NOMO-1 treated with DMSO at 0.1 percent for 48 hours (cell line): ENCODE data around the gene SNX13.
"Not testable (repeated sequence)": the region's sequence is repeated elsewhere in the genome, so short reads cannot be mapped to it uniquely, and the experiment has no call there.

Experiments
- DNase-seq: peaks from one replicate; lab custom pipeline; 2025; ENCODE audit not compliant: unreplicated experiment; lab: John Stamatoyannopoulos, UW

Gene SNX13

GRCh38 chr7:17849504-17849903 lies 90.8 kb downstream of the SNX13 start:
- DNase-seq, result no peak

DNA sequence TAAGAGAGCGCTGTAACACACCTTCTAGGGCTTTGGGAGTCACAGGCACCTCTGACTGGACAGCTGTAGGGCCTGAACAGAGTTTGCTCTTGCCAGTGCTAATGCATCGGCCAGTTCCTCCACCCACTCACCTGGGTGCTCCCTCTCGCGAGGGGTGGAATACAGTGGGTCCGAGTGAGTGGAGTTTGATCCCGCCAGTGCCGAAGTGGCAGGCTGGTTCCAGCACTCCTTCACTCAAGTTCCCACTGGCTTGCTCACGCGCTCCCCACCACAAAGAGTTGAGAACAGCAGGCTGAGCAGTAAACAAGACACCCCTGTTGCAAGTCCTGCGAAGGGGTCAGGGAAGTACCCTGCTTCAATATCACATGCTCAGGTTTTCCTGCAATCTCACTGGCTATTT lies 91.8 kb downstream of the SNX13 start:
- no peak for DNase-seq

DNA sequence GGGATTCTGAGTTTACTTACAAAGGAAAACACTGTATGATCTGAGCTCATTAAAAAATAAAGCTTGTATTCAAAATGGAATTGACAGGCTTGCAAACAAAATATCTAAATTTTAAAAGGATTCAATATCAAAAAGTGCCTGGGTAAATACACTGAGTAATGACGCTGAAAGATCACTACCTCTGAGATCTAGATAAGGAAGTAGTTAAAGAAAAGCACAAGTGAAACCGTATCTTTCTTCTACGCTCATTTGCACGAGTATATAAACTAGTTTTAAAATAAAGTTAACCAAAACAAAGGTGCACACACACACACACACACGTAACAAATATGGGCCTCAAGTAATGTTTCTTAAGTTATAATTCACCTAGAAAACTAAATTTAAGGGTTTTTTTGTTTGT lies 93.4 kb downstream of the SNX13 start:
- peak; percentile 76 for DNase-seq

DNA sequence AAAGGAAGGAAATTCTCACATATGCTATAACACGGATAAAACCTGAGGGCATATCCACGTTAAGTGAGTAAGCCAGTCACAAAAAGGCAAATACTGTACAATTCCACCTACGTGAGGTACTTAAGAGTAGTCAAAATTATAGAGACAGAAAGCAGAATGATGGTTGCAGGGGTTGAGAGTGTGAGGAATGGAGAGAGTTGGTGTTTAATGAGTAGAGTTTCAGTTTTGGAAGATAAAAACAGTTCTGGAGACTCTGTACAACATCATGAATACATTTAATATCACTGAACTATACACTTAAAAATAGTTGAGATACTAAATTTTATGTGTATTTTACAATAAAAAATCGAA lies 95.1 kb downstream of the SNX13 start:
- DNase-seq, result no peak

DNA sequence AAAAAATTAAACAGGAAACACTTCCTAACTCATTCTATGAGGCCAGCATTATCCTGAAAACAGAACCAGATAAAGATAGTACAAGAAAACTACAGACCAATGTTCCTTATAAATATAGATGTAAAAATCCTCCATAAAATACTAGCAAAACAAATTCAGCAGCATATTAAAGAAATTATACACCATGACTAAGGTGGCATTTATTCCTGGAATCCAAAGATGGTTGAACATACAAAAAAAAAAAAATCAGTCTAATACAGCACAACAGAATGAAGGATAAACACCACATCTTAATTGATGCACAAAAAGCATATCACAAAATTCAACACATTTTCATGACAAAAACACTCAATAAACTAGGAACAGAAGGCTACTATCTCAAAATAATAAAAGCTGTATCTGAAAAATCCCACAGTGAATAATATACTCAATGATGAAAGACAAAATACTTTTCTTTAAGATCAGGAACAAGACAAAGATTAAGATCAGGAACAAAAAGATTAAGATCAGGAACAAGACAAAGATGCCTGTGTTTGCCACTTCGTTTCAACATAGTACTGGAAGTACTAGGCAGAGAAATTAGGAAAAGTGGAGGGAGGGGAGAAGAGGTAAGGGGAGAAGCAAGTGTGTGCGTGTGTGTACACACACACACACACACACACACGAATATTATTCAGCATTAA lies 95.6 kb downstream of the SNX13 start:
- no peak for DNase-seq

DNA sequence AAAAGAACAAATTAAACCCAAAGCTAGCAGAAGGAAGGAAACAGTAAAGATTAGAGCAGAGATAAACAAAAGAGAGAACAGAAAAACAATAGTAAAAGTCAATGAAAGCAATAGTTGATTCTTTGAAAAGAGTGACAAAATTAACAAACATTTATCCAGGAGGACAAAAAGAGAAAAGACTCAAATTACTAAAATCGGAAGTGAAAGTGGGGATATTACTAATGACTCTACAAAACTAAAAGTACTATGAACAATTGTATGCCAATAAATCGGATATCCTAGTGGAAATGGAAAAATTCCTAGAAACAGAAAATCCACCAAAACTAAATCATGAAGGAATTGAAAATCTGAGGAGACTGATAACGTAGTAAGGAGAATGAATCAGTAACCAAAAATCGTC lies 96.3 kb downstream of the SNX13 start:
- peak; percentile 10 for DNase-seq

- DNase-seq, result no peak
These were observed 97.3 kb downstream of the SNX13 start for GRCh38 chr7:17843041-17843440.

- DNase-seq, result no peak
These were observed 107.4 kb downstream of the SNX13 start for GRCh38 chr7:17832820-17833355.

GRCh38 chr7:17832242-17832641 lies 108.1 kb downstream of the SNX13 start:
- DNase-seq, result no peak

DNA sequence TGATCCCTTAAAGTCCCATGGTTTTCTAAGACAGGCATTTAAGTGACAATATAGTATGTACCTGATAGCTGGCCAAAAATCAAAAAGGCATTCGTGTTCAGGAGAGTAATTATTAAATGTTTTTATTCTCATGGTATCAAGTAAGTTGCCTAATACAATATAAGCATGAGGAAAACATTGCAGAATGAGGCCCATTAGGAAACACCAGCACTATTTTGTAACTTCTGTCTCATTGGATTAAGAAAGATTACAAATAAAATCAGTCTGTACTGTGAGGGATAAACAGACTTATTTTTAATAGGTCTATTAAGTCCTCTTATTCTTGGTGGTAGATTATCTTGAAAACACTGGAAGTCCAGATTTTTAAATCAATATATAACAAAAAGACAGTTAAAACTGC lies 110.1 kb downstream of the SNX13 start:
- peak; percentile 29 for DNase-seq

DNA sequence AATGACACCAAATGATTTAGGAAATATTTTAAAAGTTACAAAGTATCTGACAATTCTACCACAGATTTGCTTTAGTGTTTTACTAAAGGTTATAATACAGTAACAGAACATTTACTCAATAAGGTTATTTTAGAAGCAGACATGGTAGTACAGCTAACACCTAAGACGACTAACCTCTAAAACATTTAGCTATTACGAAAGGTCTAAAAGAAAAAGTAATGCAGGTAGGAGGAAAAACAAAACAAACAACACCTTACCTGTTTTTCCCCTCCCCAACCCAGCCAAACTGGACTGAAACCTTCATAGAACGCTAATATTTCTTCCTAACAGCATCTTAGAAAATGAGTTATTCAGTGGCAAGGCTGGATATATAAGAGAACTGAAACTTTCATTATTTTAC lies 111.3 kb downstream of the SNX13 start:
- no peak for DNase-seq

- DNase-seq, result no peak
These were observed 117.6 kb downstream of the SNX13 start for GRCh38 chr7:17822547-17823173.

- DNase-seq, result no peak
These were observed 123.4 kb downstream of the SNX13 start for GRCh38 chr7:17816903-17817302.

GRCh38 chr7:17815318-17815717 lies 125.0 kb downstream of the SNX13 start:
- no peak for DNase-seq

GRCh38 chr7:17814058-17814457 lies 126.2 kb downstream of the SNX13 start:
- no peak for DNase-seq

- DNase-seq, result not testable (repeated sequence)
These were observed 131.1 kb downstream of the SNX13 start for GRCh38 chr7:17809215-17809614.

- DNase-seq, result no peak
These were observed 133.1 kb downstream of the SNX13 start for GRCh38 chr7:17807242-17807641.

GRCh38 chr7:17806631-17807030 lies 133.7 kb downstream of the SNX13 start:
- DNase-seq, result no peak

- no peak for DNase-seq
These were observed 138.2 kb downstream of the SNX13 start for GRCh38 chr7:17802056-17802455.

DNA sequence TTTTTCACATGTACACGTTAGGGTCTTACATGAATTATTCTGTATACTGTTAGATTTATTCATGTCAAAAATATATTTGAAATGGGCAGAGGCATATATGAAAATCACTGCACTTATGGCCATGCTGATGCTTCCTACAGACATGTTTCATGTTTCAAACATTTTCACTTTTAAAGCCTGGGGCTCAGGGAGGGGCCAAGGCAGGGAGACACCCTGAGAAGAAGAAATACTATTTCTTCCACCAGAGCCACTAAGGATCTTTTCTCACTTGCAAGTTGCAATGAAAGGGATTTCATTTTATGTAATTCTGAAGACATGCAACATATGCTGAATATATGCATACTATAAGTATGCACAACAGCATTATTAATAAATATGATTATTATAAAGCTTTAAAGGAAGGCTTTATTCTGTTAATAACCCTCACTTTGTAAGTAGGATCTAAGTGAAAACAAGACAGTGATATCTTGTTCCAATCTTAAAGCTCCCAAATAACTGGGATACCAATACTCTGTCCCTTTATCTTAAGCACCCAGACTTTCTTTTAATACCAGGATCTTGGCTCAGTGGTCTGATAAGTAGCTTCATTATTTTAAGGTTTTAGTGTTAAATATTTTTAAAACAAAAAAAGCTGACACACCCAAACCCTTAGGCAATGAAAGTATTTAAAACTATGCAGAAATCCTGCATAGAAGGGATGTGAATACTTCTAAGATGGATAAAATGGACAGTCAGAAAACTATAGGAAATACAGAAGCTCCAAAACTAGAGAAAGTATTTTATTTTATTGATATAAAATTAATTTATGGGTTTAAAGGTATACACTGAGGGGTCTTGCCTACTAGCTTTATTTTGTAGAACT lies 148.0 kb downstream of the SNX13 start:
- no peak for DNase-seq

DNA sequence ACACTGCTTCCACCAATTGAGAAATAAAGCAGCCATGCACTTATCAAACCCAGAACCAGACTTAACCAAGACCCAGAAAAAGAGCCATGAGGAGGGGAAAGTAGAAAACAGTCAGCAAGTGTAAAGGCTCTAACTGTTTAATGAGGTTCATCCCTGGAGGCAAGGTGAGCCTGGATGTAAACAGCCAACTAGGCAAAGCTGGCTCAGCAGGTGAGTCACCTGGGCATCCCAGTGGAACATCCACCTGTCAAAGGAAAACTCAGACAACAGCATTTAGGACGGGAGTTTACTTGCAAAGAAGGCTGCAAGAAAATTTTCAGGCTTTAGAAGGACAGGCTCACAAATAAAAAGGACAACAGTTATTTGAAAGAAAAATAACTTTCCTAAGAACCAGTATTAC lies 153.0 kb downstream of the SNX13 start:
- no peak for DNase-seq

- no peak for DNase-seq
These were observed 153.9 kb downstream of the SNX13 start for GRCh38 chr7:17786314-17786852.
